NCI-H446 treated with DMSO at 0.1 percent for 48 hours (cell line): ENCODE measurements around the gene GJA1.
"Not testable (repeated sequence)": the region's sequence is repeated elsewhere in the genome, so short reads cannot be mapped to it uniquely, and the experiment has no call there.

ENCODE experiments used
- DNase-seq: peaks from one replicate; lab custom pipeline; 2025; lab: John Stamatoyannopoulos, UW

The GJA1 gene

DNA sequence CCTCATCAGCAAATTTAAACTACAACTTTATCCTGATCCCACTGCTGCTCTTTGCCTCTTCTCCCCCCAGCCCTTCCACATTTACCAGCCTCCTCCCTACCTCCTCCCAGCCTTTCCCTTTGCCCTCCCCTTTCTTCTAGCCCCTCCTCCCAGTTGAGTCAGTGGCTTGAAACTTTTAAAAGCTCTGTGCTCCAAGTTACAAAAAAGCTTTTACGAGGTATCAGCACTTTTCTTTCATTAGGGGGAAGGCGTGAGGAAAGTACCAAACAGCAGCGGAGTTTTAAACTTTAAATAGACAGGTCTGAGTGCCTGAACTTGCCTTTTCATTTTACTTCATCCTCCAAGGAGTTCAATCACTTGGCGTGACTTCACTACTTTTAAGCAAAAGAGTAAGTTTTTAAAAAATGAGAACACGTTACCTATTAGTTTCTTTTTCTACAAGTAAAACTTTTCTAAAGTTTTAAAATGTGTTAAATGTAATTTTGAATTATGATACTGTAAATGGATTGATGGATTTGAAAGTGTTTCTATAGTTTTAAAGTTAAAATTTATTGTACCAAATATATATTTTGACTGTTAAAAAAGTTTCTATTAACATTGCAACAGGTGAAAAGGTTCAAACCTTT is at the start of gene GJA1:
TSS of gene GJA1 (plus strand) at position 203 of the 626 bp plus-strand sequence. CDS start 11,202 bp downstream, outside the sequence.
- DNase-seq, result no peak

DNA sequence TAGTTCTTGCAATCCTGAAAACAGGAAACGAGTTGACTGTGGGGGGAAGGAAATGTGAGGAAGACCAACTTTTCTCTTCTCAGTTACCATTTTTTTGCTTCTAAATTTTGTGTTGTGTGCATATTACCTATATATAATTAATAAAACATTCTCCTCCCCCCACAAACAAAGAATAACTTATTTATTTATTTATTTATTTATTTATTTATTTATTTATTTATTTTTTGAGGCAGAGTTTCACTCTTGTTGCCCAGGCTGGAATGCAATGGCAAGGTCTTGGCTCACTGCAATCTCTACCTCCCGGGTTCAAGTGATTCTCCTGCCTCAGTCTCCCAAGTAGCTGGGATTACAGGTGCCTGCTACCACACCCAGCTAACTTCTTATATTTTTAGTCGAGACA is 48.9 kb upstream of the GJA1 start:
- not testable (repeated sequence) for DNase-seq

DNA sequence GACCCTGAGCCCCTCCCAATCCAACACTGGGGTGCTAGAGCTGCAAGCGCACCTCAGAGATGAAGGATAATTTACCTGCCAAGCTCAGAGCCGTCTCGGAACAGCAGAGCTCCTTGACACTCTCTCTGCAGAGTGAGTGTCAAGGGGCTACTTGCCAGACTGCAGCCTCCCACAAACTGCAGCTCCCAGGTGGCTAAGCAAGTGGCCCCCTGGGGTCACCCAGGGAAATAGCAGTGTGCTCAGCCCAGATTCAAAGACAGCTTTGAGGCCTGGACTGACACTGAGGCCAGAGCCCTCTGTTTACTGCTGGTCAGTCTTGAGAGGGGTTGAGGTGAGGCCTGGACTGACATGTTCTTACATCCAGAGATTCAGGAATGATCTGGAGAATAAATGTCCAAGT is 46.0 kb upstream of the GJA1 start:
- no peak for DNase-seq

DNA sequence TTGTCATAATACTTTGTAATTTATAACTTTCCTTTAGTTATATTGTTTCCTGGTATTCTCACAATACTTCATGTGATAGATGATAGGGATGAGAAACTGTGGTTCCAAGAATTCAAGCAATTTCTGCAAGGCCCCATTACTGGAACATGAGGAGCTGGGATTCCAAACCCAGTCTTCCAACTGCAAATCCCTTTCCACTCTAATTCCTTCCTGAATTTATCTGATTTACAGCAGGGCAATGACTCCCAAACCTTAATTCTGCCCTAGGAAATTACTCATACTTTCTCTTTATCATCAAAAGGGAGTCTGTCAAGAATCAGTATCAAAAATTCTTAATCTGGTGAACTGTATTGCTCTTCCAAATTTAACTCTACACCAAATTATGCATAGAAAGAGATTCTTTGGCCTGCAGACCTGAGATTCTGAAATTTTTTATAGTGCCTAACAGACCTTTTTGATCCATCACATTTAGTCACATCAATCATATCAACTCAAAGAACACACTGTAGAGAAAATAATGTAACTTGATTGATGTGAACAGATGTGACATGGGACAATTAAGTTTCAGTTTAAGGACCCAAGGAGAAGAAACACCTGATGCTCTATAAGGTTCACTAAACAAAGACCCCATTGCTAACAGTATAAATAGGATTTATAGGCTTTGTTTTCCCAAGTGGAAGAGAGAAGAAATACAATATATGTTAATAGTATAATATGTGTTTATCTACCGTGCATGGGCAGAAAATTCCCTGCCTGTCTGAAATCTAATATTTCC is 41.5 kb upstream of the GJA1 start:
- no peak for DNase-seq

DNA sequence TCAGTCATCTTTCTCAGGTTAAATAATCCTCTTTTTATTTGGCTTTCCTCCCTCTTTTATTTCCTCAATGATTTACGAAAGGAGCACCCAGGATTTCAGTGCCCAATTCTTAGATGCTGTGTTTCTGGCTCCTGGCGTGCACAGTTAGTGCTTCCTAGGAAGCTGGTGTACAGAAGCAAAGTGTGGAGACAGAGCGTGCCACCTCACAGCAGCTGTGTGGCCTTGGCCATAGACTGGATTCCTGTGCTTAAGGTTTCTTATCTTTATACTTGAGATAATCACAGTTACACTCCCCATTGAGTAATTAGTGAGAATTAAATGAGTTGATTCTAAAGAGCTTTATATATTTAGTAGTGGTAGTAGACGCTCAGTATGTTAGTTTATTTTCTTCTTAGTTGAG is 39.7 kb upstream of the GJA1 start:
- no peak for DNase-seq

DNA sequence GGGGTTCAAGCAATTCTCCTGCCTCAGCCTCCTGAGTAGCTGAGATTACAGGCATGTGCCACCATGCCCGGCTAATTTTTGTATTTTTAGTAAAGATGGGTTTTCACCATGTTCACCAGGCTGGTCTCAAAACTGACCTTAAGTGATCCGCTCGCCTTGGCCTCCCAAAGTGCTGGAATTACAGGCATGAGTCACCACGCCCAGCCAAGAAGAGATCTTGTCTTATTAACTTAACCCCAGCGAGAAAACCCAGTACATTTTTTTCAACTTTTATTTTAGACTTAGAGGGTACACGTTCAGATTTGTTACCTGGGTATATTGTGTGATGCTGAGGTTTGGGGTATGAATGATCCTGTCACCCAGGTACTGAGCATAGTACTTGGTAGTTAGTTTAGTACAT is 38.3 kb upstream of the GJA1 start:
- not testable (repeated sequence) for DNase-seq

DNA sequence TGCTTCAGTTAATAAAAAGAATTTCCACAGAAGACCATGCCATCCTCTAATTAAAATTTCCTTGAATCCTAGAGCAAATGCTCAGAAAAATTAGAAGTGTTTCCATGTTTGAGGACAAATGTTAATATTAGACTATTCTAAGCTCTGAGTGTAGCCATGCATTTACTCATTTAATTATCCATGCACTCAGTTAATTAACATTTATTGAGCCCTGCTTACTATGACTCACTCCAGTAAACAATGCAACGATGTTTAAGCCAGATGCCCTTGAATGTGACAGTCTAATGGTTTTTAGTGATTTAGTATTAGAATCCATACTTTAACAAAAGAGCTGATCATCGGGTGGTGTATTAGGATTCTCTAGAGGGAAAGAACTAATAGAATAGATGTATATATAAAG is 37.3 kb upstream of the GJA1 start:
- no peak for DNase-seq

DNA sequence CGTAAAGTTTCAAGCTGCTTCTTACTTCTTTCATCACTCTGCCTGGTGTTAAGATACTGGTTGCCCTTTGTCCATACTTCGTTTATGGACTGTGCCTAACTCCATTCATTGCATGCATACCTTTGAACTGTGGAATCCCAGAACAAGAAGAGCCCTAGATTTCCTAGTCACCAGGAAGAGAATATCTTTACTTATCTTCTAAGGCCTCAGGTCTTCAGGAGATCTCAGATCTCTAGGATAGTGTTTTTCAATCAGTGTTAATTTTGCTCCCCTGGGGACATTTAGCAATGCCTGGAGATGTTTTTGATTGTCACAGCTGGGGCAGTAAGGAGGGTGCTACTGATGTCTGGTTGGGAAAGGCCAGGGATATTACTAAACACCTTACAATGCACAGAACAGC is 35.5 kb upstream of the GJA1 start:
- no peak for DNase-seq

DNA sequence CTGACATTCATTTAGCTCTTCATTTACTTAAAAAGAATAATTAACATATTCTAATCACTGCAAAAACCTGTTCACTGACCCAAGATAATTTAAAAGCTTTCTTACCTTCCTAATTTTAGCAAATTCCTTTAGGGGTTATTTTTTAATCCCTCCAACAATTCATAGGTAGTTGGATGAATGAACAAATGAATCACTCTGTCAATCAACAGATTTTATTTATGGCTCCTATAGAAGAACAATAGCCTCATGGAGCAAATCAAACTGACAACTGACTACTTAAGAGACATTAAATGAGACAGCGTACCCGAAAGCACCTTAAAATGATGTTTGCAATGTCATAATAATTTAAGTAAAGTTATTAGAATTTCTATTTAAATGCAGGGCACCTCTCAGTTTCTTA is 31.5 kb upstream of the GJA1 start:
- no peak for DNase-seq

DNA sequence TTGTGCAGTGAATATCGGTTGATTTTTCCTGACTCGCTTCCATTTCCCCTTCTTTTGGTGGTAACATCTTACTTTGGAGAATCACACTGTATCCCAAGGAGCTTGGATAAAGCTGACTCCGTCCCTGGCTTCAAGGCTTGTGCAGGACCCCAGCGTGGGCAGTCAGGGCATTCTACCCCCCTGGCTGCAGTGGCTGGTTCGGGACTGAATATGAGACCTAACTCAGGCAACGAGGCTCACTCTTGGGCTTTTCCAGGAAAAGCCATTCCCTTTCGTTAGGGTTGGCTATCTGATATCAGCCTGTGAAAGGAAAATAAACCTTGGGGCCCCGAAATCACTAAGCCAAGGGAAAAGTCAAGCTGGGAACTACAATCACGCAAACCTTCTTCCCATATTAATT is 30.1 kb upstream of the GJA1 start:
- DNase-seq, result no peak

DNA sequence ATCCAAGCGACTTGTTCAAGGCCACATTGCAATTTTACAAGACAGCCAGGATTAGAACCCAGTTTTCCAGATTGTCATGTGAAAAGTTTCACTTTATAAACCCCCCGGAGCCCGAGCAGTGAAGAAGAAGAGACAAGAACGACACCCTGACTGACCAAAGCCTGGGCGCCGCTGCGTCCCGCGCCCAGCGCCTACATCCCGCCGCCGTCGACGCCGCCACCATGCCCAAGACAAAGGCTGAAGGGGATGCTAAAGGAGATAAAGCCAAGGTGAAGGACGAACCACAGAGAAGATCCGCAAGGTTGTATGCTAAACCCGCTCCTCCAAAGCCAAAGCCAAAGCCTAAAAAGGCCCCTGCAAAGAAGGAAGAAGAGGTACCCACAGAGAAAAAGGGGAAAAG is 27.1 kb upstream of the GJA1 start:
- DNase-seq, result no peak

DNA sequence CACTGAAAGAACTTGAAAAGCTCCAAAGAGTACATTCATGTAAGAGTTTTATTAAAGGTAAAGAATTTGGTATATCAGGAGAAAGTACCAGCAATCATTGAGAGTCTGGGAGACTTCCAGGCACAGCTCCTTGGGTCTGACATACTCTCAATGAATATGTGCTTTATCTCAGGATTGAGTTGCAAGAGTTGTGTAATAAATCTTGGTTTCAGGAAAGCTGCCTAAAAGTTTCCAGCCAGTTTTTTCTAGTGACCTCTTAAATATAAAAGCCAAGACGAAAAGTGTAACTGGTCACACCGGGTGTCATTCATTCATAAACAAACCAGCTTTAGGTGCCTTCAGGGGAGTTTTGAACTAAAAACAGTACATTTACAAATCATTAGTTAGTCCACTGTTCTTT is 21.6 kb upstream of the GJA1 start:
- no peak for DNase-seq

DNA sequence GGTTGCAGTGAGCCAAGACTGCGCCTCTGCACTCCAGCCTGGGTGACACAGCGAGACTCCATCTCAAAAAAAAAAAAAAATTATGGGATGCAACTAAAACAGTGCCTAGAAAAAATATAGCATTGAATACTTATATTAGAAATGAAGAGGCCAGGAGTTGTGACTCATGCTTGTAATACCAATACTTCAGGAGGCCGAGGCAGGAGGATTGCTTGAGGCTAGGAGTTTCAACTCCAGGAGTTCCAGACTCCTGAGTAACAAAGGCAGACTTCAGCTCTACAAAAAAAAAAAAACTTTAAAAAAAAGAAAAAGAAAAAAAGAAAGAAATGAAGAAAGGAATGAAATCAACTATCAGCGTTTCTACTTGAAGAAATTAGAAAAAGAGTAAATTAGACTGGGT is 17.1 kb upstream of the GJA1 start:
- DNase-seq, result no peak

DNA sequence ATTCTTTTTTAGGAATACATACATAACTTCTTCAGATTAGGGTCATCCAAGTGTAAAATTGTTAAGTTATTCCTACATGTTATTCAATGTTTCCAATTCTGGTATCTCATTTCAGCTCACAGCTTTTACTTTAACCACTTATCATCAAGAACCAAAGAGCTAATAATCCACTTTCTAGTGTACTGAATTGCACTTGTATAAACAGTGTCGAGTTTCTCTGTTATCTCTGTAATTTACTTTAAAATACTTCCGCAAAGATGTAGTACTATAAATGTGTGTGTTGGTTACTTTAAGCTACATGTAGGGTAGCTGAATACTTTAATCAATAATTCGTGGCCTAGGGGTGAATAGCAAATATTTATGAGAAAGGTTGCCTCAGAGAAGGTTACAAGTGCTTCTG is 8.8 kb upstream of the GJA1 start:
- no peak for DNase-seq

DNA sequence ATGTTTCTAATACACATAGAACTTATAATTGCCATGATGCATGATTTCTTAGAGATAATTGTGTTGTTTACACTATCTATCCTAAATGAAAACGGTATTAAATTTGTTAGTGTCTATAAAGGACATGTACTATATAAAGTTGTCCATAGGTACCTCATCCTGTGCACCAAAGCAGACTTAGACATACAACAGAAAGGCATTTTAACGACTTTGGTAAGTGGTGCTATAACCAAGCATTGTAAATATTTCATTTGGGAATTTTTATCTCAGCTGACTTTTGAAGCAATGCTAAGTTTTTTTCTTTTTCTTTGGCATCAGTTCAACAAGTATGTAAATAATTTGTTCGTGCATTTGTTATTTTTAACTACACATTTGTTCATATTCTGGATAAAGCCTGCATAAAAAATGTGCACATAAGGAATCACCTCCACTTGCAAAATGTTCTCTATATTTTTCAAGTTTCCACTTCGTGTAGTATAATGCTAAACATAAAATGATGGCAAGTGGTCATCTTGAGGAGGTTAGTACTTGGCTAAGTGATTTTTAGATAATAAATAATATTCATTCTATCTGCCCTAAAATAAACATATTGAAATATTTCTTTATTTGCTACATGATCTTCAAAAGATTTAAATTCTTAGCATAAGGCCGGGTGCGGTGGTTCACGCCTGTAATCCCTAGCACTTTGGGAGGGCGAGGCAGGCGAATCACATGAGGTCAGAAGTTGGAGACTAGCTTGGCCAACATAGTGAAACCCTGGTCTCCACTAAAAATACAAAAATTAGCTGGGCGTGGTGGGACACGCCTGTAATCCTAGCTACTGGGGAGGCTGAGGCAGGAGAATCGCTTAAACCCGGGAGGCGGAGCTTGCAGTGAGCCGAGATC is 6.3 kb upstream of the GJA1 start:
- DNase-seq, result no peak

DNA sequence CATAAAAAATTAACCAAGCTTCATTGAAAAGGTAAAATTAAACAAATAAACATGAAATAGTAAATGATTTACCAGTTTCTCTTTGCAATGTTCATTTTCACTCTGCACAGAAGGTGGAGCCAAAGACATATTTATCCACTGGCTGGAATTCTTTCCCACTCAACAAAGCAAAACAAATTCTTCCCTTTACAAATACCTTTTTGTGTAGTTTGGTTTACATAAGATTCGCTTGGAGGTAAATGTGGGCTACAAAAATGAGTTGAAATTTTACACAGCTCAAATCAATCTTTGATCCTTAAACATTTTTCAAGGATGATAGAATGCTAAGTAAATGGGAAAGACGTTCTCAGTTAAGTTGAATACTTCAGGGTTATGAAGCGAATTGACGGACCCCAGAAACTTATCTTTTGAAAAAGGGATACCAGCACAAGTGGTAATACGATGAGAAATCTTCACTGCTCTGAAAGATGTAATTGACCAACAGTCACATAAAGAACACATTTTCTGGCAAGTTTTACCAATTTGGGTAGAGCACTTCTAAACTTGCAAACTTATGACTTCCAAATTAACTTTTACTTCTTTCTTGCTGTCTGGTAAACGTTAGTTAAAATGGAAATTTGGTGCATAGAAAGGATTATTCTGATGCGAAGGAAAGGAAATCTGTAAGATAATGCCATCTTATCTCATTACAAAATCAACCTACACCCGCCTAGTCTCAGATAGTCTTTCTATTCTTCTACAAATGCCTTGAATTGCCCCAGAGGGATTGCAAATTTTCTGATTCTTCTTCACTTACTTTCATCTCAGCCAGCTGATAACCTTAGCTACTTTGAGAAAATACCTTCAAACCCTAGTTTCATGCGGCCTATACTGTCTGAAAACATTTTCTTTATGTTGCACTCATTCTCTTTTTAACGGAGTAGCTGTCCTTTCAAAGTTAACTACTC is 4.7 kb upstream of the GJA1 start:
- no peak for DNase-seq

DNA sequence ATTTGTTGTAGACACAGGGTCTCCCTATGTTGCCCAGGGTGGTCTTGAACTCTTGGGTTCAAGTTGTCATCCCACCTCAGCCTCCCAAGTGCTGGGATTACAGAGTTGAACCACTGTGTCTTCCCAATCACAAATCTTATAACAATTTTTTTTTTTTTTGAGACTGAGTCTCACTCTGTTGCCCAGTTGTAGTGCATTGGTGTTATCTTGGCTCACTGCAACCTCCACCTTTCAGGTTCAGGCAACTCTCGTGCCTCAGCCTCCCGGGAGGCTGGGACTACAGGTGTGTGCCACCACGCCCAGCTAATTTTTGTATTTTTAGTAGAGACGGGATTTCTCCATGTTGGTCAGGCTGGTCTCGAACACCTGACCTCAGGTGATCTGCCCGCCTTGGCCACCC is 3.7 kb upstream of the GJA1 start:
- not testable (repeated sequence) for DNase-seq

DNA sequence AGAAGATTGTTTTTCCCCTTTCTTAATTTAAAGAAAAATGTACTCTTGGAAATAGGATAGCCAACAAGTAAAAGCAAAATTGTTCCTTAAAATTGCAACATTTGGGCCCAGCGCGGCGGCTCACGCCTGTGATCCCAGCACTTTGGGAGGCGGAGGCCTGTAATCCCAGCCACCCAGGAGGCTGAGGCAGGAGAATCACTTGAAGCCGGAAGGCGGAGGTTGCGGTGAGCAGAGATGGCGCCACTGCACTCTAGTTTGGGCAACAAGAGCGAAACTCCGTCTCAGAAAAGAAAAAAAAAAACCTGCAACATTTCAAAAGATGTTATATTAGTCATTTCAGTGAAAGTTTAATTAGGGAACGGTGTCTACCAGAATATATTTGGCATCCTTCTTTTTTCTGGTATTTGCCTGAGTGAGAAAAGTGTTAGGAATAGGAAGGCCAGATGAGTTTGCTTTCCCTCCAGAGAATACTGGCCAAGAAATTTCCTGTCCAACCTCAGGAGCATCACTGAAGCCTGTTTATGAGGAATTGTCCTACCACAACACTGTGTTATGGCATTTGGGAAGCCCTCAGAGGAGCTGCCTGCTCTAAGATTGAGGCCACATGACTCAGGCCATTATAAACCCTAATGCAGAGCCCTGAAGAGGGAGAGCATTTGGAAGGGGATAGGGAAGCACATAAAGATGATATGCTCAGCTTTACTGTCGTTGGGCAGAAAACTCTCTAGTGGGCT is 1.2 kb upstream of the GJA1 start:
- DNase-seq, result no peak

DNA sequence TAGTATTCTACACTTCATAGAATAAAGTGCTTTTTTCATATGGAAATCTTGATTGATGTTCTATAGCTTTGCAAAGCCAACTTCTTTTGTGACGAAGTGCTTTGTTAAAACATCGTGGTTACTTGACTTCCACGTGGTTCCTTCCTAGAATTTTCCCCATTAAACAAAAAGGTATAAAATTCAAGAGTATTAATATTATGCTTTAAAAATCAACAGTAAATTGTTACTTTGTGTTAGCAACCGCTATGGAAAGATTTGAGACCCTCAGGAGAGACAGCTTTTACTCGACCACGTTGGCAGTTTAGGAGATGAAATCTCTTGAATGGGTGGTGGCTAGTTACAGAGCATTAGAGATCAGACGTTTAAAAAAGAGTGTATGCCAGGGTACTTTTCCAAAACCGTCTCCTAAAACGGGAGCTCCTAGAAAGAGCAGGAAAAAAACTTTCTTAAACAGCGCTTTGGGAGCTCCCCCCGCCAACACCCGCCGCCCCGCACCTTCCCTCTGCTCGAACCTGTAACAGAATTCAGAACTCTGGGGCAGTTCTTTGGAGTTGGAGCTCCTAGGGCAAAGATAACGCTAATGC is 920 bp downstream of the GJA1 start:
- no peak for DNase-seq

DNA sequence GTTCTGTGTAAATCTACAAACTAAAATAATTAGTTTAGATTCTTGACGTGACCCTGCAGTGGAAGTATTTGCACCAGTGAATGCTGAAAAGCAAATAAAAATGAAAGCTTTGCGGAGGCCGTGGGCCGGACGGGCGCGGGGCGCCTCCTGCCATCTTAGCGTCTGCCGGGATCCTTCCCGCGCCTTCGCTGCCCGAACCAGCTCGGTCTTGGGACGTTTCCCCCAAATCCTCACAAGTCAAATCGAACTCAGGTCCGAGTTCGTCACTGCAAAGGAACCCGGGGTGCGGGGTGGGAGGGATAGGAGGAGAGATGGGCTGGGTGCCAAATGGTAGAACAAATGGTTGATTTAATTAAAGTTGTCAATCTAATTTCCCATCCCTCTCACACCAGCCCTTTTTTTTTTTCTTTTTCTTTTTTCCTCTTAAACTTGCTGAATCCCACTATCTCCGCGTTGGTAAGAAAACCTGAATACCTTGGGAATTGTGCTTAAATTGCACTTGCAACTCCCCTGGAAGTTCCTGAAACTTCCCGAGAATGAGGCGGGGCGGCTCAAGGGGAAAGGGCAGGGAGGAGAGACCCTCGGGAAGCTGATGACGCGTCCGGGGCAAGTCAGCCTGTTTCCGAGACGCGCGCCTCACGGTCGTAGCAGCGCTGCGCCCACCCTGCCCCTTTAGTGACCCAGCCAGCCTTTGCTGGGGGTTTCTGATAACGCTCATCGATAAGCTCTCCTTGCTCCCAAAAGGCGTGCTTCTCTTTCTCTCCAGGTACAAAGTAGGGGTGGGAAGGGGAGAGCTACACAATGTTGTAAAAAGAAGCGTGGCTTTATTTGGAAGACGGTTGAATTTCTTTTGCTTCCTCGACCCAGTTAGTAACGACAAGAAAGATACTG is 1.8 kb downstream of the GJA1 start:
- no peak for DNase-seq
